ENCODE data around the gene AGAP1. TPM values are rescaled to one million over a fixed set of nuclear protein-coding genes. Genes with fewer than 3 reads are reported as not detected.

Gene AGAP1
- total RNA-seq, 4 donors from 2014 or later: 5.3 to 30.6 (median 19.2) TPM

GRCh38 chr2:235861383-235861782 is 367.5 kb downstream of the AGAP1 start:
- H3K36me3 ChIP-seq: no peaks in the 10 kb centered on the region
- intact Hi-C loops (cut with DNase I; ENCODE audit: low total_unique reads): no loop called here
- TF ChIP-seq POLR2A (IDR thresholded peaks at IDR 0.05) (no peak), CTCF (IDR thresholded peaks at IDR 0.05) (no peak)
- no peak overlapping the region for H3K27ac ChIP-seq
- no peak for DNase-seq
- H3K4me3 ChIP-seq: no peak overlapping the region
- no peaks in the 10 kb centered on the region for H3K9me3 ChIP-seq
- H3K4me1 ChIP-seq: no peaks in the 10 kb centered on the region
- H3K27me3 ChIP-seq: no peaks in the 10 kb centered on the region

- H3K4me1 ChIP-seq: no peaks in the 10 kb centered on the region
- H3K27me3 ChIP-seq: no peaks in the 10 kb centered on the region
- no peaks in the 10 kb centered on the region for H3K36me3 ChIP-seq
- intact Hi-C loops (cut with DNase I; ENCODE audit: low total_unique reads): no loop called here
- H3K9me3 ChIP-seq: no peaks in the 10 kb centered on the region
- no peak for DNase-seq
- TF ChIP-seq CTCF (IDR thresholded peaks at IDR 0.05) (no peak), POLR2A (IDR thresholded peaks at IDR 0.05) (no peak)
- H3K4me3 ChIP-seq: no peak overlapping the region
- no peak overlapping the region for H3K27ac ChIP-seq
Measured at GRCh38 chr2:235863414-235863813, 369.6 kb downstream of the AGAP1 start.

- no peak for DNase-seq
Measured at GRCh38 chr2:235864302-235864701, 370.5 kb downstream of the AGAP1 start.

GRCh38 chr2:235864733-235865515 is 371.1 kb downstream of the AGAP1 start:
- H3K36me3 ChIP-seq: no peaks in the 10 kb centered on the region
- intact Hi-C loops (cut with DNase I; ENCODE audit: low total_unique reads): no loop called here
- H3K4me1 ChIP-seq: no peaks in the 10 kb centered on the region
- H3K27ac ChIP-seq: no peak overlapping the region
- H3K9me3 ChIP-seq: no peaks in the 10 kb centered on the region
- H3K27me3 ChIP-seq: no peaks in the 10 kb centered on the region
- no peak overlapping the region for H3K4me3 ChIP-seq
- TF ChIP-seq POLR2A (IDR thresholded peaks at IDR 0.05) (no peak), CTCF (IDR thresholded peaks at IDR 0.05) (no peak)
- DNase-seq: no peak

More at GRCh38 chr2:235864302-235864701, 370.5 kb downstream of the AGAP1 start:
- TF ChIP-seq CTCF (IDR thresholded peaks at IDR 0.05): no peak
- no peak for TF ChIP-seq POLR2A (IDR thresholded peaks at IDR 0.05)
- H3K27ac ChIP-seq: no peak overlapping the region
- no peaks in the 10 kb centered on the region for H3K4me1 ChIP-seq
- H3K9me3 ChIP-seq: no peaks in the 10 kb centered on the region
- no peaks in the 10 kb centered on the region for H3K27me3 ChIP-seq
- H3K36me3 ChIP-seq: no peaks in the 10 kb centered on the region
- no peak overlapping the region for H3K4me3 ChIP-seq
- intact Hi-C loops (cut with DNase I; ENCODE audit: low total_unique reads): no loop called here

- Histone ChIP-seq H3K27ac (no peak overlapping the region), H3K9me3 (no peaks in the 10 kb centered on the region), H3K4me1 (no peaks in the 10 kb centered on the region), H3K27me3 (no peaks in the 10 kb centered on the region), H3K36me3 (no peaks in the 10 kb centered on the region), H3K4me3 (no peak overlapping the region)
- intact Hi-C loops (cut with DNase I; ENCODE audit: low total_unique reads): no loop called here
- no peak for DNase-seq
- no peak for TF ChIP-seq POLR2A (IDR thresholded peaks at IDR 0.05)
- TF ChIP-seq CTCF (IDR thresholded peaks at IDR 0.05): no peak
Measured at GRCh38 chr2:235866373-235866772, 372.5 kb downstream of the AGAP1 start.

Data from uterus (tissue), 4 donors.